CD4-positive, alpha-beta T cell treated with Interleukin-17A for 4 hours (primary cell): ENCODE data around the gene TIMP1.

Experiments used
- DNase-seq: peaks from one replicate; pipeline ENCODE4 v3.0.0-alpha.2; 2020; ENCODE audit warnings: mixed read lengths

TIMP1 gene

DNA sequence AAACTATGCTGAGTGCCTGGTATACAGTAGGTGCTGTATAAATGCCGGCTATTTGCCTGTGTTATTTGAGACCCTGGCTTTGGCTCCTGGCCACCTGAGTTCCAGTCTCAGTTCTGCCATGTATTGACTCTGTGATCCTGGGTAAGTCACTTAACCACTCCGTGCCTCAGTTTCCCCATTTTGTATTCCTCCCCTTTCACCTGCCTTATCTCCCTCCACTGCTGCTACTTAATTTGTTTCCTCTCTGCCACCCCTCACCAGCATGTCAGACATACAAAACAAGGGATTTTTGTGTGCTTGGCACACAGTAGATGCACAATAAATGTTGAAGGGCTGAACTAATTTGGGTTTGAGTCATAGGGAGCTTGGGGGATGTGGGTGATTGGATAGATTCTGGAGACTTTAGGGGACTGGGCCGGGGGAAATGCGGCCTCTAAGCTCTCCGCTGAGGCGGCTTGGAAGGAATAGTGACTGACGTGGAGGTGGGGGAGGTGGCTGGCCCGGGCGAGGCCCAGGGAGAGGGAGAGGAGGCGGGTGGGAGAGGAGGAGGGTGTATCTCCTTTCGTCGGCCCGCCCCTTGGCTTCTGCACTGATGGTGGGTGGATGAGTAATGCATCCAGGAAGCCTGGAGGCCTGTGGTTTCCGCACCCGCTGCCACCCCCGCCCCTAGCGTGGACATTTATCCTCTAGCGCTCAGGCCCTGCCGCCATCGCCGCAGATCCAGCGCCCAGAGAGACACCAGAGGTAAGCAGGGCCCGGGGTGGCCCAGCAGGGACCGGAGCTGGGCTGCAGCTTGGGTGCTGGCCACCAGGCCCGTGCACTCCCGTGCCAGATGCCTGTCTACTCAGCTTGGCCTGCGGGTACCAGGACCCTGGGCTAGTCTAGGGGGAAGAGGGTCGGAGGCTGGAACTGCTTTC lies at the start of gene TIMP1:
Gene TIMP1 (plus strand): TSS at position 706 of the 917 bp plus-strand sequence. CDS start 980 bp downstream, outside the sequence.
- peak; percentile 88 for DNase-seq

DNA sequence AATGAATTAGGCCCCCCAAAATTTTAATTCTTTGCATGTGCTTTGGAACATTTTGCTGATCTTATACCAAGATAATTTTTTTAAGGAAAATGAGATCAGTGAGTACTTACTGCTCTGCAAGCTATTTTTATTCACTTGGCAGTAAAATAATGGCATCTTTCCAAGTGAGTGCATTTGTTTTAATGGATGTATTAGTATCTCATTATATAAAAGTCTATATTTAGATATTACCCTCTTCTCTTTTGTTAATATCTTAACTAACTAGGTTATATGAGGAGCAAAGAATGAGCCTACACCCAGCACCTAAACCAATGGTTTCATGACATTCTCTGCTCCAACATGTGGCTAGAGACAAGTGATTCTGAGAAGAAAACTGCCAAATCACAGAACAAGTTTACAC lies 42.4 kb upstream of the TIMP1 start:
- no peak for DNase-seq

DNA sequence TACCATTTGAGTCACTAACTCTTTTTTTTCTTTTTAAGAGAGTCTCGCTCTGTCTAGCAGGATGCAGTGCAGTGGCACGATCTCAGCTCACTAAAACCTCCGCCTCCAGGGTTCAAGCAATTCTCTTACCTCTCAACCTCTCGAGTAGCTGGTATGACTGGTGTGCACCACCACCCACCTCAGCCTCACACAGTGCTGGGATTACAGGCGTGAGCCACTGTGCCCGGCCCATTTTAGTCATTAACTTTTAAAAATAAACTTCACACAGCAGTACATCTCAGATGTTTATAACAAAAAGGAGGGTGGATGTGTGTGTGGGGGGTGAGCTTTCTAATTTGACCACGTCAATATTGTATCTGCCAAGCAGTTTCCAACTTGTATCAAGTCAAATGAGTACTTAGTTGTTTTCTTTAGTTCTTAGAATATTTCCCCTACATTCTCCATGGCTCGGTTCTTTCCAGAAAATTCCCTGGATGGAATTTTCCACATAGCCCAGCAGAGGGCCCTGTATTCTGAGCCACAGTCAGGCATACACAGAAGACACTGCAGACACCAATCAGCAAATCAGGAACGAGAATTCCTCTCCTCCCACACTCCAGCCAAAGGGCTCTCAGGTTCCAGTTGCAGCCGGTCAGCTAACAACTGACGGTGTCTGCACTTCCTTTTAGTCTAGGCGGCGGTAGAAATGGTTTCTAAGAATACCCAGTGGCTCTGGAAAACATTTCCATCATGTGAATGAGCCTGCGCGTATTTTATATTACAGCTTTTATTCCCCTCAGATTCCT lies 41.3 kb upstream of the TIMP1 start:
- no peak for DNase-seq

DNA sequence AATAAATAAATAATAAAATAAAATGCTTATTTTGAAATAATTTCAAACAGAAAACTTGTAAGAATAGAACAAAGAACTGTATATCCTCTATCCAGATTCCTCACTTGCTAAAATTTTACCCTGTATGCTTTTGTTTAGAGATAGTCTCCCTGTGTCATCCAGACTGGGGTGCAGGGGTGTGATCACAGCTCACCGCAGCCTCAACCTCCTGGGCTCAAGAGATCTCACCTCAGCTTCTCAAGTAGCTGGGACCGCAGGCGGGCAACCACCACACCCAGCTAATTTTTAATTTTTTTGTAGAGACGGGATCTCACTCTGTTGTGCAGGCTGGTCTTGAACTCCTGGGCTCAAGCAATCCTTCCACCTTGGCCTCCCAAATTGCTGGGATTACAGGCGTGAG lies 38.7 kb upstream of the TIMP1 start:
- DNase-seq = no peak

DNA sequence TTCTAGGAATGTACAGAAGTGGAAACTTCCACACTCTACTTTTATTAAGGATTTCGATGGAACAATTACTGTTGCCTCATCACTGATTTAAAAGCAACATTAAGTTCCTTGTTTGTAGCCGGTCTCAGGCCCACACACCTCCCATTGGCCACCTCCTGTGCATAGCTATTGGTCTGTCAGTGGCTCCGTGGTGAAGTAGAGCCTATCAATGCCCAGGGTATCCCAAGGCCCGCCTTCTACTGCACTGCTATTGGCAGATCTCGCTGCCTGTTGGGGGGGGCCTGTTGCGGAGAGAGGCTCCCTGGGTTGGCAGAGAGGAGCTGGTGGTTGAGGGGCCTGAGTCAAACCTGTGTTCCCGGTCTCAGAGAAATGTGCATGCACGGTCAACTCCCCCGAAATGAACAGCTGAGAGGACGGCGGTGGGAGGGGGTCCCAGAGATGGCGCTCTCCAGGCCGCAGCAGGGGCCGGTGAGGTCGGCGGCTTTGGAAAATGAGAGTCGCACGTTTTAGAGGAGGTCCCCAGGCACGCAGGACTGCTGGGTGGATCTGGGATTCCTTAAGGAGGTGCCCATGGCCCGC lies 26.1 kb upstream of the TIMP1 start:
- DNase-seq = peak; percentile 84

DNA sequence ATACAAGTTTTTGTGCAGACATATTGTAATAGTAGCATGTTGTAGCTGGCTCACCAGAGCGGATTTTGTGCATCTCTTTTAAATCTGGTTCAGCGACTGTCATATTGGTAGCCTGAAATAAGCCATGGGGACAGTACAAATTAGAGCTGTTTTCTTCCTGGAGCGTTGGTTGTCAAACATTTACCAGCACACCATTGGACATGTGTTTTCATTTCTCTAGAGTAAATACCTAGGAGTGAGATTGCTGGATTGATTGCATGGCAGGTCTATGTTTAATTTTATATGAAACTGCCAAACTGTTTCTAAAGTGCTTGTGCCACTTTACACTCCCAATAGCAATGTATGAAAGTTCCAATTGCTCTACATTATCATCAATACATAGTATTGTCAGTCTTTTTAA lies 23.8 kb upstream of the TIMP1 start:
- no peak for DNase-seq

DNA sequence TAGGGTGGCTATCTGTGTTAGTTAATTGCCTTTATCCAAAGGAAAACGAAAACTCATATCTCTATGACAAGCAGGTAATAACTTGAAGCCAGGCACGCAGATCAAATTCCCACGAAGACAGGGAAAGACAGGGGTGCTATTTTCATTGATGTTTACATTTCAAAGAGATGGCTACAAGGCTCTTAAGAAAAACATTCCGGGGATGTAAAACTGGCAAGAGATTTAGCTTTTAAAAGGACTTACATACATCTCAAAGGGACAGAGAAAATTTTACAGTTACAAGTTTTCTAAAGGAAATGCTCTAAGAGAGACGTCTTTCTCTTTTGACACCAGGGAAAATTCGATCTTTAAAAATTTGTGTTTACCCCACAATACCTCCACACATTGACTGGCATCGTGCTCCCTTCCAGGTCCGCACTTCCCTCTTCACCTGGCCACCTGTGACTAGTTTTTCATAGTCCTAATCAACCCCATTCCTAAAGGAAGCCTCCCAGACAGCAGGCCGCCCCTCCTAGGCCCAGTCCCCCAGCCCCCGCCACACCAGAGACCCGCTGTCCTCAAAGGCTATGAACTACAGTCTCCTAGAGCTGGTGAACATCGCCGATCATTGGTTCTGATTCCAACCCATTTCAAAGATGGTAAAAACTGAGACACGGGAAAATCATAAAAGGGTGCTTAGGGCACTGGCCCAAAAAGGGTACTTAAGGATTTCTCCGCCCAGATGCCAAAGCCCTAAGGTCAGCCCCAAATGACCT lies 21.9 kb upstream of the TIMP1 start:
- DNase-seq = no peak

DNA sequence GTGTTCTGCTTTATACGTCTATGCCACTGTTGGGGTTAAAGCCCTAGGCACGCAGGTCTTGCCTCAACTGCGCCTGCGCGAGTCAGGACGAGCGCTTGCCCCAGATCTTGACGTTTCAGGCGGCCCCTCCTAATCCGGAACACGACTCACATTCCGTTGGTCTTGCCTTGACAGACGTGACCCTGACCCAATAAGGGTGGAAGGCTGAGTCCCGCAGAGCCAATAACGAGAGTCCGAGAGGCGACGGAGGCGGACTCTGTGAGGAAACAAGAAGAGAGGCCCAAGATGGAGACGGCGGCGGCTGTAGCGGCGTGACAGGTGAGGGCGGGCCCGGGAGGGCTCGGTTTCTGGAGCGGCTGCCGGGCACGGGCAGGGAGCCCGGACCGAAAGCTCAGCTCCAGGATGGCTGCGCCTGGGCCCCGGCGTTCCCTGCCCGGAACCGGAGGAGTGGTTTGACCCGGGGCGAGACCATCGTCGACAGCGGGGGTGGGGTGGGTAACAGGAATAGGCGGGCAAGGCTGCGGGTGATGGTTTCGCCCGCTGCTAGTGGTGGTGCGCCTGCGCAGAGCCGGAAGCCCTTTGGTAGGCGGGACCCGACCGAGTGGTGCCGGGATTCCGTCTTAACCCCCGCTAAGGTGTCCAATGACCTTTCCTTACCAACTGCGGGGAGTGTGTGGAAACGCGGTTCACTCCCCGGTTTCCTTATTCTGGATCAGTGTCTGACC lies 21.1 kb upstream of the TIMP1 start, which contains the start of gene ARAF:
Gene ARAF (plus strand): TSS at position 272 of the 725 bp plus-strand sequence. CDS start 1,763 bp downstream, outside the sequence.
- DNase-seq = peak; percentile 94

DNA sequence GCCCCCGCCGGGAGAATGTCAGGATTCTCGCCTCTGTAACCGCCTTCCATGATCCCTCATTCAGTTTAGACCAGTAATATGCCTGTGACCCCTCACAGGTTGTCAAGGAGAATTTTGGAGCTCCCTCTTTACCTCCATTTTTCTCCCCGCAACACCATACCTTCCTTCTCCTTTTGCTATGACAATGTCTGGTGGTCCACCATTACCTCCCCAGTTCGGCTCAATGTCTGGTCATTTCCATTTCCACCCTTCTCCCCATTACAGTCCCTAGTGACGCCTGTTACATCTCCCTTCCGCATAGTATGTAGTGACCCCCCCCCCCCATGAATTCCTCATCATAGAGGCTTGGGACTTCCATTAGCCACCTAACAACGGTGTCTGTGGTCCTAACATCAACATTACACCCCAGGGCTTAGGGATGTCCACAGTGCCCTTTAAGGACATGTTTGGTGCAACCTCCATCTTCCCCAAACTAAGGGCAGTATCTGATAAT lies 20.5 kb upstream of the TIMP1 start:
- no peak for DNase-seq

DNA sequence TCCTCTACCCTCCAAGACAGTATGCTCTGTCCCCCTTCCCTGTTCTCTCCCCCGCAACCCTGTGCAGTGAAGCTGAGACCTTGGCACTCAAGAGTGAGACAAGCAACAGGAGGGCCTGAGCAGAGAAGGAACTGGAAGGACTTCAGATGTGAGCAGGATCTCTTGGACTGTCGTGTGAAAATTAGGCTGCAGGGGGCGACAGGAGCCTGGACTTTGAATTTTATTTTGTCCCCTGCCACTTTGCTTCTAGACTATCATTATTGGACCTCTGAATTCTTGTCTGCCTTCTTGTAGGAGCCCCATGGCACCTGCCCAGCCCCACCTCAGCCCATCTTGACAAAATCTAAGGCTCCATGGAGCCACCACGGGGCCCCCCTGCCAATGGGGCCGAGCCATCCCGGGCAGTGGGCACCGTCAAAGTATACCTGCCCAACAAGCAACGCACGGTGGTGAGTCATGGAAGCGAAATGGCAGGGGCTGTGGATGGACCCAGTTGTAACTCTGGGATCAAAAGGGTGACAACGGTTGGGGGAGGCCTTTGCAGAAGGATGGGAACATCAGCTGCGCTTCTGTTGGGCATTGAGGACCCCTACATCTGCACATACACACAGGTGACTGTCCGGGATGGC lies 19.5 kb upstream of the TIMP1 start:
- peak; percentile 38 for DNase-seq

DNA sequence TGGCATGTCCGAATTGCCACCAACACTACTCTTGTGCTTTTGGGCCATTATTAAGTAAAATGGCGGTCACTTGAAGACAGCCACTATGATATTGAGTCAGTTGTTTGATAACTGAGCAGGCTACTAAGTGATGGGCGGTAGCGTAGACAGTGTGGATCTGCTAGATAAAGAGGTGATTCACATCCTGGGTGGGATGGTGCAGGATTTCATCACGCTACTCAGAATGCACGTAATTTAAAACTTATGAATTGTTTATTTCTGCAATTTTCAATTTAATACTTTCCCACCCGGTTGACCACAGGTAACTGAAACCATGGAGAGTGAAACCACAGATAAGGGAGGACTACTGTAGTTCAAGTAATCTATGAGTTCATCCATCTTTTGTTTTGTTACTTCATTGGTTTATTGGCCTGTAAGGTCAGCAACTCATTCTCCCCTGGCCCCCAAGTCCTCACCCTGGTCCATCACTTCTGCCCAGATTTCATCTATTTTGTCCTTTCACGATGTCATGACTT lies 18.4 kb upstream of the TIMP1 start:
- DNase-seq = no peak

DNA sequence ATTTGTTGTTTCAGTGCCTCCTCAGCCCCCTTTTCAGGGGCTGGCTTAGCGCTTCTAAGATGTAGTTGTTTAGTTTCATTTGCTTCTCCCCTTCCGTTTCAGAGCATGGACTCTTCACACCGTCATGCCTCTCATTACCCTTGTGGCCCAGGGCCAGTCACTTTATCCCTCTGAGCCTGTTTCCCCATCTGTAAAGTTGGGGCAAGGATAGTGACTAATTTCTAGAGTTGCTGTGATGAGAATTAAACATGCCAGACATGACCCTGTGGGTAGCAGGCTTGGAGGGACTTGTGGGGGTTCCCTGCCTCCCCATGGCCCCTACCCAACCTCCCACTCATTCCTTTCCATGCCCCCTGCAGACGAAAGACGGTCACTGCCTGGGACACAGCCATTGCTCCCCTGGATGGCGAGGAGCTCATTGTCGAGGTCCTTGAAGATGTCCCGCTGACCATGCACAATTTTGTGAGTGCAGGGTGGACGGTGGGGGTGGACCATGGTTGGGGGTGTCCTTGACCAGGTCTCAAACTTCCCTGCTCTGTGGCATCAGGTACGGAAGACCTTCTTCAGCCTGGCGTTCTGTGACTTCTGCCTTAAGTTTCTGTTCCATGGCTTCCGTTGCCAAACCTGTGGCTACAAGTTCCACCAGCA lies 17.7 kb upstream of the TIMP1 start:
- no peak for DNase-seq

DNA sequence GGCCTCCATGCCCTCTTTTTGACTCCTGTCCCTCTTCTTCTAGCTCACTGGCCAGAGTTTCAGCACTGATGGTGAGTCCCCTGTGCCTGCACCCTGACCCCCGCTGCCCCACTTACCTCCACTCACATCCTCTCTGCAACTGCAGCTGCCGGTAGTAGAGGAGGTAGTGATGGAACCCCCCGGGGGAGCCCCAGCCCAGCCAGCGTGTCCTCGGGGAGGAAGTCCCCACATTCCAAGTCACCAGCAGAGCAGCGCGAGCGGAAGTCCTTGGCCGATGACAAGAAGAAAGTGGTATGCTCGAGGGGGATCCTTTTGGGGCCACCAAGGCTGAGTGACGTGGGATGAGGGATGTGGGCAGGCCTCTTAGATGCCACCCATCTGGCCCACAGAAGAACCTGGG lies 15.4 kb upstream of the TIMP1 start:
- no peak for DNase-seq

DNA sequence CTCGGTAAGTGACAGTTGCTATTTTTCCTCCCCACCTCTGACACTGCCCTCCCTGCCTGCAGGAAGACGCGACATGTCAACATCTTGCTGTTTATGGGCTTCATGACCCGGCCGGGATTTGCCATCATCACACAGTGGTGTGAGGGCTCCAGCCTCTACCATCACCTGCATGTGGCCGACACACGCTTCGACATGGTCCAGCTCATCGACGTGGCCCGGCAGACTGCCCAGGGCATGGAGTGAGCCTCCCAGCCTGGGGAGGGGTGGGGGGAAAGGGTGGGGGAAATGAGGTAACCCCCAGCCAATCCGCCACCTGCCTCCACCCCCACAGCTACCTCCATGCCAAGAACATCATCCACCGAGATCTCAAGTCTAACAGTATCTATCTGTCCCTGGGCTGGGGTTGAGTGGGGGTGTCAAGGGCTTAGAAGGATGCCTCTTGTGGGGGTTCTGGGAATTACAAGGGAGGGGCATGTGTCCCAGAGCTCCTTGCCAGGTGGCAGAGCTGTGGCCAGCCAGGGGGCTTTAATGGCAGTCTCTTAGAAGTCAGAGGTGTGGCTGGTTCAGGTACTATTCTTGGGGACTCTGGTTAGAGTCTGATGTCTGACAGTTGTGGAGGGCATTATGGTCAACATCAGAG lies 13.5 kb upstream of the TIMP1 start:
- peak; percentile 48 for DNase-seq

DNA sequence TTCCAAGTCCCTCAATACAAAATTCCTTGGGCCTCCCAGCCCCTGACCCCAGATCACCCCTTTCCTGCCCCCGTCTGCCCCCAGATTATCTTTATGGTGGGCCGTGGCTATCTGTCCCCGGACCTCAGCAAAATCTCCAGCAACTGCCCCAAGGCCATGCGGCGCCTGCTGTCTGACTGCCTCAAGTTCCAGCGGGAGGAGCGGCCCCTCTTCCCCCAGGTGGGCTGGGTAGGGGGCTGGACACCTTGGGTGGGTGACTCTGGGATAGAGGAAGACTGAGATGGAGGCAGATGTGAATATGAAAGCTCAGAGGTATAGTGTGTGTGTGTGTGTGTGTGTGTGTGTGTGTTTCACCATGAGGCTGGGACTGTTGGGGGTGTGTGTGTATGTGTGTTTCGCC lies 11.4 kb upstream of the TIMP1 start:
- no peak for DNase-seq

DNA sequence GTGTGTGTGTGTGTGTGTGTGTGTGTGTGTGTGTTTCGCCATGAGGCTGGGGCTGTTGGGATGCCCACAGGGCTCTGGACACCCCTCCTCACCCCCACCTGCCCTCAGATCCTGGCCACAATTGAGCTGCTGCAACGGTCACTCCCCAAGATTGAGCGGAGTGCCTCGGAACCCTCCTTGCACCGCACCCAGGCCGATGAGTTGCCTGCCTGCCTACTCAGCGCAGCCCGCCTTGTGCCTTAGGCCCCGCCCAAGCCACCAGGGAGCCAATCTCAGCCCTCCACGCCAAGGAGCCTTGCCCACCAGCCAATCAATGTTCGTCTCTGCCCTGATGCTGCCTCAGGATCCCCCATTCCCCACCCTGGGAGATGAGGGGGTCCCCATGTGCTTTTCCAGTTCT lies 11.0 kb upstream of the TIMP1 start:
- no peak for DNase-seq

DNA sequence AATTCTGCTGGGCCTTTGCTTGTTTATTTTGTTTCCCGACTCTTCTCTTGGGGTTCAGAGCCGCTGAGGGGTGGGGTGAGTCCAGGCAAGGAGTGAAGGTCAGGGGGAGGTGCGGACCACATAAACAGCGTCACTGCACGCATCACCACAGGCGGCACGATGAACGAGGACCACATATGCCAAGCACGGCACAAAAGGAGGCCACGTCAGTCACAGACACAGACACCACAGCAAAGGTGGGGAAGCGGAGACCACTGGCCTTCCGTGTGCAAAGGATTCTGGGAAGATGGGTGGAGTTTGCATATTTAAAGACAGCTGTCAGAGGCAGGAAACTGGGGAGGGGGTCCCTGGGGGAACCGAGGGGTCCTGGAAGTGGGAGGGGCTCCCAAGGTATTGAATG lies 10.3 kb upstream of the TIMP1 start:
- no peak for DNase-seq

DNA sequence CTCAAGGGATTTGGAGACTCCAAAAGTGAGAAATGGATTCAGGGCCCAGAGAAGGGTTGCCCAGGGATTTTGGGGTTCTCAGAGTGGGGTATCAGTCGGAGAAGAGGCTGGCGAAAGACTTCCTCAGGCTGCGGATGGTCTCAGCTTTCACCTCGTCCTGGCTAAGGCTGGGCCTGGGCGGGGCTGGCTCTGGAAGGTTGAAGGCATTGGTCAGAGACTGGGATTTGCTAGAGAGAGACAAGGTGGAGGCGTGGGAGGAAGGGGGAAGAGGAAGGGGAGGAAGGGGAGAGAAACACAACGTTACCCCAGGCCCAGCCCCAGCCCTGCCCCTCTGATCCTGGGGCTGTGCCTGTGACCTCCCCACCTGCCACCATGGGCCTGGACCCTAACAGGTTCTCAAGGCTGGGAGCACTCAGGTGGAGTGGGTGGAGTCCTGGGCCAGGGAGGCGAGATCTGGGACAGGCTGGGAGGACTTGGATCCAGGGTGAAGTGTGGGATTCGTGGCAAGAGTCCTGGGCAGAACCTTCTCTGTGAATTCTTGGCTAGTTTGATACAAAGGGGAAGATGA lies 9.4 kb upstream of the TIMP1 start:
- DNase-seq = no peak

DNA sequence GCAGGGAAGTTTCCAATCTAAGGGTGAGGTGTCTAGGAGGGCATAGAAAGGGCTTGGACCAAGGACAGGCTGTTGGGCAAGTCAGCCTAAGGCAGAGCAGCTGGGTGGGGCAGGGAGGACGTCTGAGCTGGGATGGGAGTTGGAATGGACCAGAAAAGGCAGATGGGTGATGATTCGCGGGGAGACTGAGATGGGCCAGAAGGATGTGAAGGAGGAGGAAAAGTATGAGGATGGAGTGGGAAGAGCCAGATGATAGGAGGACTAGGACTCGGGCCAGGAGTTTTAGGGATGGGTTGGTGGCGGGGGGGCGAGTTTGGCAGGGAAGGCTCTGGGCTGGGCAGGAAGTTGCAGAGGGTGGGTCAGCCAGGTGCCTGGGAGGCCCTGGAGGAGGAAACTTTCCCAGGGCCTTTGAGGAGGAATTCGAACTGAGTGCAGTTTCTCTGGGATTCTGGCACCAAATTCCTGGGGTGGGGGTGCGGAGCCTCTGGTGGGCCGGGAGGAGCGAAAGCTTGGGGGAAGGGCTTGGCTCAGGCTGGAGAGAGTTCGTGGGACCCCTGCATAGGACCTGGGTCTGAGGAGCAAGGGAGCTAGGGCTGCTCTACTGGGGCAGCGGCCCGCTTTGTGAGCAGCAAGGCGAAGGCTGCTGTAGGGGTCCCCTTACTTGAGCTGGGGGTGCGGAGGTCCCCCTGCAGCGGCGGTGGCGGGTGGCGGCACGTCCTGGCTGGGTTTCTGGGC lies 8.7 kb upstream of the TIMP1 start:
- DNase-seq = no peak
